ENCODE data around the gene GNG13.
"Not testable (repeated sequence)": the region's sequence is repeated elsewhere in the genome, so short reads cannot be mapped to it uniquely, and the experiment has no call there.

The GNG13 gene

DNA sequence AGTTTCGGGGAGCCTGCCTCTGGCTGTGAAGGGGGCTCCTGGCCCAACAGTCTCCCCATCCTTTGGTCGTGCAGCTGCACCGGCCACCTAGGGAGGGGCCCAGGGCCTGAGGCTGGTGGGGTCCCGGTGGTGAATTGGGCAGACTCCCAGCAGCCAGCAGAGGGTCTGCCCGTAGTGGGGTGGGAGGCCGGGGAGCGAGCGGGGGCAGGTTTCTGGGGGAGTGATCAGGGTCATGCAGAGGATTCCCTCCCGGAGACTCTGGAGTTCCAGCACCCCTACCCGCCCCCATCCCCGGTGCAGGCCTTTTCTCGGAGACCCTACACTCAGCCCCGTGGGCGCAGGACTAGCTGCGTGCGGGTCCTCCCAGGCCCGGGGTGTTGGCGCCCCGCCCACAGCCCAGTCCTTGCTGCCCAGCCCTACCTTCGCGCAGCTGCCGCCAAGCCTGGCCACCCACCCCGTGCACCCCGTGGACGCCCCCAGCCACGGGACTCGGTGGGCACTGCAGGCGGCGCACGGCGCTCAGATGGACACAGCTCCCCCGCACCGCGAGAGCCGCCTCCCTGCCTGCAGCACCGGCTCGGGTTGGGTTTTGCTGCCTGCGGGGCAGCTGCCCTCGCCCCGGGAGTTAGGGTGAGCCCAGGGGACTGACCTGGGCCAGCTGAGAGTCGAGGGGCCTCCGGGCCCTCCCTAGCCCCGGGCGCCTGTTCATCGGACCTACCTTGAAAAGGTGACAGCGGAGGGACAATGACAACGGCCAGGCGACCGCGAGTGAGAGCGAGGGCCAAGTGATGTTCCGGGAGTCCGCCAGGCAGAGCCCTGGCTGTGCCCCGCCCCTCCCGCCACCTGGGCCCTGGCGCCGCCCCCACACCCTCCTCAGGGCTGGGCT is at the start of gene GNG13:
GNG13 (minus strand) TSS at position 787 of the 886 bp plus-strand sequence. CDS start 1,657 bp downstream, outside the sequence.
- no peak for DNase-seq (ENCODE audit: low read depth)

- DNase-seq (ENCODE audit: low read depth) = no peak
Observed at GRCh38 chr16:848510-849253, 48.1 kb upstream of the GNG13 start.

DNA sequence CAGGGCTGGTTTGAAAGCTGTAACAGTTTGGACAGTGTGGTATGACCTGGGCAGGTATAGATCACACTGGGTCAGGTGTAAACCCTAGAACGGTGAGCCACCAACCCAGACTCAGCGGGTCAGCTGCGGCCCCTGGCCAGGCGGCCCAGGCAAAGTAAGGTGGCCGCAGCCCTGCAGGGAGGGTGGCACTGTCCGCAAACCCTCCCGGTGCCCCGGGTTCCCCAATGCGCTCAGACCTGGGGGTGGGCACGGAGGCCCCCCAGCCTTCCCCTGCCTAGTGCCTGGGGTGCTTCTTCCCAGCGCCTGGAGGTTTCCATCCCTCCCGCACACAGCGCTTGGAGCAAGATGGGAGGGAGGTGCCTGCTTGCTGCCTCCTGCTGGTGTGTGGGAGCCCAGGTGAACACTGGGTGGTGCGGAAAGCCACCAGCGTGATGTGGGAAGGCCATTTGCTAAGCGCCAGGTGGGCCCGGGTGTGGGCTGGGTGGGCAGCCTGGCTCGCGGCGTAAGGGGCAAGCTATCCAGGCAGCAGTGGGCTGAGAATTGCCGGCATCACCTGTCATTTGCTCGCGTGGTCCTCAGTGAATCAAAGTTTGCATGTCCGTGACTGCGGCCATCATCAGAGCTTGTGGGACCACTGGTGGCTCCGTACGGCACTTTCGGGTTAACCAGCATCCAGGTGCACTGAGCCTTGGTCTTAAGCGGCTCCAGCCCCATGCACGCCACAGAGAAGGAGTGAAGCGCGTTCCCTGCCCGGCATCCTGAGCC is 47.3 kb upstream of the GNG13 start:
- DNase-seq (ENCODE audit: low read depth) = no peak

GRCh38 chr16:847151-847550 is 46.6 kb upstream of the GNG13 start:
- no peak for DNase-seq (ENCODE audit: low read depth)

- no peak for DNase-seq (ENCODE audit: low read depth)
Observed at GRCh38 chr16:845351-845745, 44.8 kb upstream of the GNG13 start.

DNA sequence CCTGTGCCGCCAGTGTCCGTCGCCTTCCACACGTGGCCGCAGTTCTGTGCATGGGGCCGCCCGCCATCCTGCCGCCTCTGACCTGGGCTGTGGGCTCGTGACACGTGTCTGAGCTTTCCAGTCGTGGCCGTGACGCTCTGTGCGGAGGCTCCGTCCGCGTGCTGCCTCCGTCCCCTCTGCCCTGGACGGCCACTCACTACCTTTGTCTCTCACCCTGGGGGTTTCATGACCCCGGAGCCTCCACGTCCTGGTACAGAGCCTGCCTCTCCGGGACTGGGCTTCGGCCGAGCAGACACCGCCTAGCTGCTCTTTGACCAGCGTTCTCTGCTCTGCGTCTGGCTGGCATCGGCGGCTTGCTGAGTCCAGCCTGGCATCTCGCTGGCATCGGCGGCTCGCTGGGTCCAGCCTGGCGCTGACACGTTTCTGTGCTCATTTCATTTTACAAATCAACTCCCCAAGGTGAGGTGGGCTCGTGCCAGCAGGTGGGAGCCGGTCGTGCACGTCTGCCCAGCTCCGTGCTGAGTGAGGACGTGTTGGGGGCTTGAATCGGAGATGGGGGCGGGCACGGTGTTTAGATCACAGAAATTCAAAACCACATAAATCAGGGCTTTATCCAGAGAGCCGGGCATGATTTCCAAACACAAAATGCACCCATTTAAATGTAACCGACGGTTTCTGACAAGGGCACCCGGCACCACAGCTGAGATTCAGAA is 44.3 kb upstream of the GNG13 start:
- DNase-seq (ENCODE audit: low read depth) = no peak

- no peak for DNase-seq (ENCODE audit: low read depth)
Observed at GRCh38 chr16:843771-844170, 43.2 kb upstream of the GNG13 start.

GRCh38 chr16:842711-843560 is 42.4 kb upstream of the GNG13 start:
- DNase-seq (ENCODE audit: low read depth) = no peak

DNA sequence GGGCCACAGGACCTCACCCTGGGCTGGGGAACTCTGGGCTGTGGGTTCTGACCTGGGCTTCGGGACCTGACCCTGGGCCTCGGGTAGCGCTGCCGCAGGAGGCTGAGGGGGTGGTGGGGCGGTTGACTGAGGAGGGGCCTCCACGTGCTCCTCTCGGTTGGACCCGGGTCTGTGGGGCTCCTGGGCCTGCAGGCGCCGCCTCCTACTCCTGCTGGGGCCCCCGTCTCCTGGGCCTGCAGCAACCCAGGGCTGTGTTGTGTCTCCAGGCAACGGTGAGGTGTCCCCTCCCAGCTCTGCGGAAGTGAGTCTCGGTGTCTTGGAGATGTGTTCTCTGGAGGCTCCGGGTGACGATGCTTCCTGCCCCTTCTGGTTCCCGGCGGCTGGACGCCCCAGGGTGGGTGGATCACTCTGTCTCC is 41.5 kb upstream of the GNG13 start:
- no peak for DNase-seq (ENCODE audit: low read depth)

DNA sequence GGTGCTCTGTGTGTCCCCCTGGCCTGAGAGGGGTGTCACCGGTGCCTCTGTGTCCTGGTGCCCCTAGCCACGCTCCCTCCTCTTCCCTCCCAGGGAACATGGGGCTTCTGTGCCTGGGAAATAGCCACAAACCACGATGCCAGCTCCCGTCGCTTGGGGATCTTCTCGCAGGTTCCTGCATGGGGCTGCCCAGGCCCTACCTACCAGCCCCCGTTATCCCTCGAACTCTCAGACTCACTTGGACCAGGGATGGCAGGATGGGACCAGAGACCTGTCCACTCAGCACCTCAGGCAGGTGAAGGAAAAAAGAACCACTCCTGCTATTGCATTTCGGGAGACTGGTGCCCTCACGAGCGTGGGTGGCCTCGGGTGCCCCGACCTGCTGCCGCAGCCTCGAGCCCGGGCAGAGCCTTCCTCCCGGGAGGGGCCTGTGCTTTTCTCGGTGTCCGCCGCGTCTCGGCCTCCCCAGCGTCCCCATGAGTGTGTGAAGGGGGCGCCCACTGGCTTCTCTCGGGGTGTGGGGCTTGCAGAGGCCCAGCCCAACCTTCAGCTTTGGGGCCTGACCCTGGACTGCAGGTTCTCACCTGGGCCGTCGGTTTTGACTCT is 41.0 kb upstream of the GNG13 start:
- DNase-seq (ENCODE audit: low read depth) = no peak

- DNase-seq (ENCODE audit: low read depth) = no peak
Observed at GRCh38 chr16:840561-841454, 40.3 kb upstream of the GNG13 start.

- no peak for DNase-seq (ENCODE audit: low read depth)
Observed at GRCh38 chr16:839643-840408, 39.3 kb upstream of the GNG13 start.

DNA sequence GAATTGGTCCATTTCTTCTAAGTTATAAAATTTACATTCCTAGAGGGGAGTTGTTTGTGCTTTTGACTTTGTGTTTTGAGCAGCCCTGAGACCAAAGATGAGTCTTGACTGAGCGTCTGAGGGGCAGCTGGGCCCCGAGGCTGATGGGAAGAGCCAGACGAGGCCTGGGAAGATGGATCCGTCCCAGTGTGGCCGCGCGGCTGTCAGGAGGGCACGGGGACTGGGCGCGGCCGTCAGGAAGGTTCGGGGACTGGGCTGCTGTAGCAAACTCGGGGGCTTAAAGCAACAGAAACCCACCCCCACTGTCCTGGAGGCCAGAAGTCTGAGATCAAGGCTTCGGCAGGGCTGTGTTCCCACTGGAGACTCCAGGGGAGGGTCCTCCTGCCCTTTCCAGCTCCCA is 38.2 kb upstream of the GNG13 start:
- no peak for DNase-seq (ENCODE audit: low read depth)

GRCh38 chr16:836822-837221 is 36.3 kb upstream of the GNG13 start:
- DNase-seq (ENCODE audit: low read depth) = not testable (repeated sequence)

DNA sequence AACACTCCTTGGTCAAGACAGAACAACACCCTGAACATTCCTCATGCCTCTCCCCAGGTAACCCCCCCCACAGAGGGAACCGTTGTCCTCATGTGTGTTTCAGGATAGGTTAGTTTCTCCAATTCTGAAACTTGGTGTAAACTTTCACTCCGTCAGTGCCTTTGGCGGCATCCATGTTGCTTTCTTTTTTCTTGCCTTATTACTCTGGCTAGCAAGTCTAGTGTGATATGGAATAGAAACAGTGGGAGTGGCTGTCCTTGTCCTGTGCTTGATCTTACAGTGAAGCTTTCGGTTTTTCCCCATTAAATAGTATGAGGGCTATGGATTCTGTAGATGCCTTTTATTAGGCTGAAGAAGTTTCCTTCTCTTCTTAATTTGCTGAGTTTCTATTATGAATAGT is 35.7 kb upstream of the GNG13 start:
- DNase-seq (ENCODE audit: low read depth) = no peak

DNA sequence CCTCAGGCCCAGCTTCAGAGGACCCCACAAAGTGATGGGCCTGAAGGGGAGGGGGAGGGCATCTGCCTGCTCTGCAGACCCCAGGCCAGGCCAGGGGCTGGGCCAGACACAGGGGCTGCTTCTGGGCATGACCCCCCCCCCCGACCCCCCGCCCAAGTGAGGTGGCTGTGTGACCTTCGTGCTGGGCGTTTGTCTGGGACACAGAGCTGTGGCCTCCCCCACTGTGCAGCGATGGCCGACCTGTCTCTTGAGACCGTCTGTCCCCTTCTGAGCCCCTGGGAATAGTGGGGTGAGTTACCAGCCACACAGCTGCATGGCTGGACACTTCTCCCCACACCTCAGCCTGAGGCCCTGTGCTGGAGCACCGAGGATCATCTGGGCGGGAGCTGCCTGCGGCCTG is 34.8 kb upstream of the GNG13 start:
- no peak for DNase-seq (ENCODE audit: low read depth)

- DNase-seq (ENCODE audit: low read depth) = no peak
Observed at GRCh38 chr16:833411-833810, 32.9 kb upstream of the GNG13 start.

GRCh38 chr16:832652-833336 is 32.3 kb upstream of the GNG13 start:
- no peak for DNase-seq (ENCODE audit: low read depth)
